ENCODE measurements around the gene STIM2. TPM values are rescaled to one million over a fixed set of nuclear protein-coding genes. Genes with fewer than 3 reads are reported as not detected.
"Not testable (repeated sequence)": the region's sequence is repeated elsewhere in the genome, so short reads cannot be mapped to it uniquely, and the experiment has no call there.

Gene STIM2
- total RNA-seq, 4 donors from 2014 or later = 16.9 to 29.5 (median 22.4) TPM

DNA sequence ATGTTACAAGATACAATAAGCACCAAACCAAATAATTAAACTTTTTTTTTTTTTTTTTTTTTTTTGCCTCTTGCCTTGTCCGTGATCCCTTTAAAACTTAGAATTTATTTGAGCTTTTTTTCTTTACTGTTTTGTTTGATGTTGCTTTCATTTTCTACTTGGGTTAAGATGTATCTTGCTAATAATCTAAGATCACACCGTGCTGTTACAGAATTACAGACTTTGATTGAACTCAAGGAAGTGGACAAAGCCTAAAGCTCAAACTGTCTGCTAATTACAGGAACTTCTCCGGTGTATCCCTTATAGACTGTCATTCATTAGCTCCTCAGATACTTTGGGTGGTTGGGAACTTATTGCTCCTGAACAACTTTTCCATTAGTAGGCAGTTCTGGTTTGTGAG, 26.5 kb downstream of the STIM2 start:
- TF ChIP-seq, protein P1, sequence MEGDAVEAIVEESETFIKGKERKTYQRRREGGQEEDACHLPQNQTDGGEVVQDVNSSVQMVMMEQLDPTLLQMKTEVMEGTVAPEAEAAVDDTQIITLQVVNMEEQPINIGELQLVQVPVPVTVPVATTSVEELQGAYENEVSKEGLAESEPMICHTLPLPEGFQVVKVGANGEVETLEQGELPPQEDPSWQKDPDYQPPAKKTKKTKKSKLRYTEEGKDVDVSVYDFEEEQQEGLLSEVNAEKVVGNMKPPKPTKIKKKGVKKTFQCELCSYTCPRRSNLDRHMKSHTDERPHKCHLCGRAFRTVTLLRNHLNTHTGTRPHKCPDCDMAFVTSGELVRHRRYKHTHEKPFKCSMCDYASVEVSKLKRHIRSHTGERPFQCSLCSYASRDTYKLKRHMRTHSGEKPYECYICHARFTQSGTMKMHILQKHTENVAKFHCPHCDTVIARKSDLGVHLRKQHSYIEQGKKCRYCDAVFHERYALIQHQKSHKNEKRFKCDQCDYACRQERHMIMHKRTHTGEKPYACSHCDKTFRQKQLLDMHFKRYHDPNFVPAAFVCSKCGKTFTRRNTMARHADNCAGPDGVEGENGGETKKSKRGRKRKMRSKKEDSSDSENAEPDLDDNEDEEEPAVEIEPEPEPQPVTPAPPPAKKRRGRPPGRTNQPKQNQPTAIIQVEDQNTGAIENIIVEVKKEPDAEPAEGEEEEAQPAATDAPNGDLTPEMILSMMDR (IDR thresholded peaks at IDR 0.05) = no peak
- DNase-seq (ENCODE audit: low spot score) (no peak), ATAC-seq (ENCODE audit: low FRiP score) (no peak)

DNA sequence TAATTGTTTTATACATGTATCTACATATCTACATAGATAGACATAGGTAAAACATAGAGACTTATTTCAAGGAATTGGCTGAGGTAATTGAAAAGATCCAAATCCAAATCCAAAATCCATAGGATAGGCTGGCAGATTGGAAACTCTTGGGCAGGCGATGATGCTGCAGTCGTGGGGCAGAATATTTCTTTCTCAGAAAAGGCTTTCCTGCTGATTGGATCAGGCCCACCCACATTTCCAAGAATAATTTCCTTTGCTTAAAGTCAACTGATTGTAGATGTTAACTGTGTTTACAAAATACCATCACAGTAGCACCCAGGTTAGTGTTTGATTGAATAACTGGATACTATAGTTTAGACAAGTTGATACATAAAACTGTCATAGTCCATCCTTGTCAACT, 27.2 kb downstream of the STIM2 start:
- no peak for DNase-seq (ENCODE audit: low spot score)

DNA sequence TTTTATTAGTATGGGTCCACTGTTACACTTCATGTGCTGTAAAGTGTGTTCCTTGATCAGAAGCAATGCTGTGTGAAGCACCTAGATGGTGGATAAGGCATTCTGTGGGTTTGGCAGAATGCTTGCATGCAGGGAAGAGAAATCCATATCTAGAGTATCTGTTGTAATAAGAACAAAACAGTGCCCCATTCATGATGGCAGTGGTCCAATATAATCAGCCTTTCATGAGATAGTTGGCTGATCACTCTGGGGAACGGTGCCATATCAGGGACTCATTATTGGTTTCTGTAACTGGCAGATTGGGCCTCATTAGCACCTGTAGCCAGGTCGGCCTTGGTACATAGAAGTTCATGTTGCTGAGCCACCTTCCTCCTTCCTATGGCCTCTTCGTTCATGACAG, 28.7 kb downstream of the STIM2 start:
- TF ChIP-seq, protein P1 (IDR thresholded peaks at IDR 0.05) = no peak
- no peak for DNase-seq (ENCODE audit: low spot score)
- ATAC-seq (ENCODE audit: low FRiP score) = no peak

More for the DNA sequence above, 27.2 kb downstream of the STIM2 start:
- ATAC-seq (ENCODE audit: low FRiP score) = no peak
- TF ChIP-seq, protein P1 (IDR thresholded peaks at IDR 0.05) = no peak

DNA sequence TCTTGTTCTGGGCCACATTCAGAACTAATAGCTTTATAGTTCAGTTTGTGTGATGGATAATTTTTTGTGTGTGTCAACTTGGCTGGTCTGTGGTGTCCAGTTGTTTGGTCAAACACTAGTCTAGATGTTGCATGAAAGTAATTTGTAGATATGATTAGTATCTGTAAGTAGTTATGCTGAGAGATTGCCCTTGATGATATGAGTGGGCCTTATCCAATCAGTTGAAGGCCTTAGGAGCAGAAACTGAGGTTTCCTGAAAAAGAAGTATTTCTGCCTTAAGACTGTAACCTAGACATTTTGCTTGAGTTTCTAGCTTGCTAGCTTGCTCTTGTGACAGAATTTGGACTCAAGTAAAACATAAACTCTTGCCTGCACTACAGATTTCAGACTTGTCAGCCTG, 30.4 kb downstream of the STIM2 start:
- DNase-seq (ENCODE audit: low spot score) (no peak), ATAC-seq (ENCODE audit: low FRiP score) (no peak)
- TF ChIP-seq, protein P1 (IDR thresholded peaks at IDR 0.05) = no peak

DNA sequence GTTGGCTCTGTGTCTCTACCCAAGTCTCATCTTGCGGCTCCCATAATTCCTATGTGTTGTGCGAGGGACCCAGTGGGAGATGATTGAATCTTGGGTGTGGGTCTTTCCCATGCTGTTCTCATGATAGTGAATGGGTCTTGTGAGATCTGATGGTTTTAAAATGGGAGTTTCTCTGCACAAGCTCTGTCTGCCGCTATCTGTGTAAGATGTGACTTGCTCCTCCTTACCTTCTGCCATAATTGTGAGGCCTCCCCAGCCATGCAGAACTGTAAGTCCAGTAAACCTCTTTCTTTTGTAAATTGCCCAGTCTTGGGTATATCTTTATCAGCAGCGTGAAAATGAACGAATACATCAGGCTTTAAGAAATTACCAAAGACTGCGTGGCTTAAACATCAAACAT, 31.2 kb downstream of the STIM2 start:
- no peak for ATAC-seq (ENCODE audit: low FRiP score)
- TF ChIP-seq, protein P1 (IDR thresholded peaks at IDR 0.05) = no peak
- no peak for DNase-seq (ENCODE audit: low spot score)

DNA sequence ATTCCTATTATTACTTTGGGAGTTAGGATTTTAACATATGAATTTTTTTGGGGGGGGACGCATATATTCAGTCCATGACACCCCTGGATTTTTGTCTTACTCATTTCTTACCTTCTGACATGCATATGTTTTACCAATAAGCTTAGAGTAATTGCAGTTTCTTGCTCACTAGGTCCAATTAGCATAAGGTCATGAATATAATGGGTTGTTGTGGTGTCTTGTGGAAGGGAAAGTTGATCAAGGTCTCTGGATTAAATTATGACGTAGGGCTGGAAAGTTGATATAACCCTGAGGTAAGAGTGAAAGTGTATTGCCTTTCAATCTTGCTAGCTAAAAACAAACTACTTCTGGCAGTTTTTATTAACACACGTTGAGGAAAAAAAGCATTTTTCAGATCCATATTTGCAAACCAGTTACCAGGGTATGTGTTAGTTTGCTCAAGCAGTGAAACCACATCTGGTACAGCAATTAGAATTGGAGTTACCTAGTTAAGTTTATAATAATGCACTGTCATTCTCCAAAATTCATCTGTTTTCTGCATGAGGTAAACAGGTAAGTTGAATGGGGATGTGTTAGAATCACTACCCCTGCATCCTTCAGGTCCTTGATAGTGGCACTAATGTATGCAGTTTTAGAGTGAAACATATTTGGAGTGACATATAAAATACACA, 32.0 kb downstream of the STIM2 start:
- no peak for DNase-seq (ENCODE audit: low spot score)
- TF ChIP-seq, protein P1 (IDR thresholded peaks at IDR 0.05) = no peak
- no peak for ATAC-seq (ENCODE audit: low FRiP score)

DNA sequence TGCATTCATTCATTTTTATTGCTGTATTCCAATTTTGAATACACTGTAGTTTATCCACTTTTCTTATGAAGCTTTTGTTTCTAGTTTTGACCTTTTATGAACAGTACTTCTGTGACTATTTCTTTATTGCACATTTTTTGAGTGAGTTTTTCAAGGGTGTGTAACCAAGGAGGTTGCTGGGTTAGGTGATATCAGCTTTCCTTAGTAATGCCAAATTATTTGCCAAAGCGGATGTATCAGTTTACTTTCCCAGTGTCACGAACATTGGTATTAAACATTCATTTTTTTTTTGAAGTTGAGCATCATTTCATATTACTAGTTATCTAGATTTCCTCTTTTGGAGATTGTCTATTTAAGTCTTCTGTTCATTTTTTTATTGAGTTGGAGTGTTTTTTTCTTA, 32.9 kb downstream of the STIM2 start:
- DNase-seq (ENCODE audit: low spot score) (no peak), ATAC-seq (ENCODE audit: low FRiP score) (no peak)
- TF ChIP-seq, protein P1 (IDR thresholded peaks at IDR 0.05) = no peak

DNA sequence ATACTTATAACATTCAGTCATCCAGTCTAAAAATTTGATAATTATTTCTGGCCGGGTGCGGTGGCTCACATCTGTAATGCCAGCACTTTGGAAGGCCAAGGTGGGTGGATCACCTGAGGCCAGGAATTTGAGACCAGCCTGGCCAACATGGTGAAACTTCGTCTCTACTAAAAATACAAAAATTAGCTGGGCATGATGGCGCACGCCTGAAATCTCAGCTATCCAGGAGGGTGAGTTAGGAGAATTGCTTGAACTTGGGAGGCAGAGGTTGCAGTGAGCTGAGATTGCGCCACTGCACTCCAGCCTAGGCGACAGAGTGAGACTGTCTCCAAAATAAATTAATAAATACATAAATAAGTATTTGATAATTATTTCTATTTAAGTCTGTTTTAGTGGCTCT, 34.2 kb downstream of the STIM2 start:
- DNase-seq (ENCODE audit: low spot score); ATAC-seq (ENCODE audit: low FRiP score): not testable (repeated sequence)
